Stimulated activated CD4-positive, alpha-beta T cell treated with anti-CD3 and anti-CD28 coated beads, TNF-alpha, amount 100 ng/mL, for 24 hours (primary cell): ENCODE measurements around the gene DPP8.
"Not testable (repeated sequence)": the region's sequence is repeated elsewhere in the genome, so short reads cannot be mapped to it uniquely, and the experiment has no call there.

Experiments
- DNase-seq, 3 experiments: peaks; one replicate each; pipeline ENCODE4 v3.0.0-alpha.2; 2020; ENCODE audit warnings: low read depth in 3 of 3

DPP8 gene

GRCh38 chr15:65525622-65526021 lies 8.1 kb upstream of the DPP8 start:
- no peak for DNase-seq

DNA sequence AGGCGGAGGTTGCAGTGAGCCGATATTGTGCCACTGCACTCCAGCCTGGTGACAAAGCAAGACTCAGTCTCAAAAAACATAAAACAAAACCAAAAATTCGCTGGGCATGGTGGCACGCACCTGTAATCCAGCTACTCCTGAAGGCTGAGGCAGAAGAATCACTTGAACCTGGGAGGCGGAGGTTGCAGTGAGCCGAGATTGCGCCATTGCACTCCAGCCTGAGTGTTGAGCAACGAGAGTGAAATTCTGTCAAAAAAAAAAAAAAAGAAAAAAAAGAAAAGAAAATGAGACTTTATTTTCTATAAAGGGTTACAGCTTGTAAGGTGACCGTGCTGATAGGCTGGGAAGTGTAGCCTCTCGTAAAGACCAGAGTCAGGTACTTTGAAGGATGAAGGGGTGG lies 6.7 kb upstream of the DPP8 start:
- no peak for DNase-seq

DNA sequence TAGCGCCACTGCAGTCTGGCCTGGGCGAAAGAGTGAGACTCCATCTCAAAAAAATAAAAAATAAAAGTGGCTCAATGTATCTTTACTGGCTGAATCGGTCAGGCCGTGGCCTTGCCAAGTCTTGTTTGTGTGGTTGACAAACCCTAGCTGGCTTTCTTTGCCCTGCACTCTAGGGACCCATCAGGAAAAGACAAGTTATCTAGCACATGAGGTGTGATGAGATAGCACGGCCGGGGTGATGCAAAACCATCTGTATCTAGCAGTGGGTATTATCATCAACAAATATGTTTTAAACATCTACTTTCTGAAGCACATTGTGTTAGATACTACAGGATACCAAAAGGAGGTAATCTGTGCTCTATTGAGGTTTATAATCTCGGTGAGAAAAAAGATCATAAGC lies 3.9 kb upstream of the DPP8 start:
- no peak for DNase-seq

DNA sequence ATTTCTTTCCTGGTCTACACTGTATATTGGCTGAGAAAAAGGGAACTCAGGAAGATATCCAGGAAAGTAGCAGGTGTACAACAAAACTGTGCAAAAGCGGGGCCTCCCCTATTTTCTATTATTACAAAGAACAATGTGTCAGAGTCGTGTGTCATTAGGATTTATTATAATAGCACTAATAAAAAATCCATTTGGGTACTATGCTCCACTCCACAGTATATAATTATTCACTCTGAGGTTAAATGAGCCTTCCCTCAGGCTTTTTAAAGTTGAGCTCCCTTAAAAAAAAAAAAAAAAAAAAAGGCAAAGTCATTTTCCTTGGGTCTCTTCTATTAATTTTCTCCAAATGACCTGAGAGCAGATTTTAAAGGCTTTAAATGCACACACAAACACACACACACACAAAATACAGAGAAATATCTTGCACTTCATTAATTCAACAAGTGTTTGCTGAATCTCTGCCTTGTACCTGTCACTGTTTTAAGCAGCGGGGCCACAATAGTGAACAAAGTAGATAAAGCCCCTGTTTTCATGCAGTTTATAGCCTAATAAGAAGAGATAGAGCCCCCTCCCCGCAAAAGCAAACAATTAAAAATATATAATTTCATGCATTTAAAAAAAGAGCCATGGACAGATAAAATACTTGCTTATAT lies 1.3 kb upstream of the DPP8 start:
- DNase-seq: no peak

GRCh38 chr15:65517866-65518207 lies 348 bp upstream of the DPP8 start:
- no peak for DNase-seq

GRCh38 chr15:65512807-65513416 lies 4.6 kb downstream of the DPP8 start:
- DNase-seq: no peak

DNA sequence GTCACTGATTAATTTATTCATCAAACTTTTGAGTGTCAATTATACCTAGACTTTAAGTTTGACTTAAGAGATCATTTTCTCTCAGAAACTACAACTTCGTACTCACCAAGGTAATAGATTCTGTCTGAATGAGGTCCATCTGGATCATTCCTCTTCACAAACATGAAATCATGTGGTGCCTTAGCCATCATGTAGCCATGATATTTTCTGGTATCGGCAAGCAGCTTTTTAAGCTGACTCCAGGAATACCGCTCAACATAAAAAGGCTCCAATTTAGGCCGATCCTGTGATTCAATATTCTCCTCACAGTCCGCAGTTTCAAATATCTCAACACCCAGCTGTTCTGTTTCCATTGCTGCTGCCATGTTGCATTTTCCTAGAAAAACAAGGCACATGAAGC lies 5.3 kb downstream of the DPP8 start:
- DNase-seq: no peak

DNA sequence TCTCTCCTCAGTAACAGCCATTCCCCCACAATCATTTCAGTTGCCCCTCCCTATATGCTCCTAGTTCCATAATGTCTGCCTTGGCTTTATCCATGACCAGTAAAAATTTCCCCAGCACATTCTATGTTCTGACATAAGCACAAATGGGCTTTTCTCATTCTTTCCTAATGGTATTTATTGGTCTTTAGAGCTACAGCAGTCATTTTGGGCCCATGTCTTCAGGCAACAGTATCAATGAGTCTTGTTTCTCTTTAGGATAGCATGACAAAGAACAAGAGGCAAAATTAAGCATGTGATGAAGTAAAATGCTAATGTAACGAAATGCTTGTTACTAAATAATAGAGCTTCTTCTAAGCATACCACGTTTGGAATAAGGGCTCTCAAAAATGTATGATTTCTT lies 8.2 kb downstream of the DPP8 start:
- no peak for DNase-seq

GRCh38 chr15:65494076-65494475 lies 23.4 kb downstream of the DPP8 start:
- DNase-seq: no peak

- DNase-seq: no peak
Measured at GRCh38 chr15:65484876-65485275, 32.6 kb downstream of the DPP8 start.

DNA sequence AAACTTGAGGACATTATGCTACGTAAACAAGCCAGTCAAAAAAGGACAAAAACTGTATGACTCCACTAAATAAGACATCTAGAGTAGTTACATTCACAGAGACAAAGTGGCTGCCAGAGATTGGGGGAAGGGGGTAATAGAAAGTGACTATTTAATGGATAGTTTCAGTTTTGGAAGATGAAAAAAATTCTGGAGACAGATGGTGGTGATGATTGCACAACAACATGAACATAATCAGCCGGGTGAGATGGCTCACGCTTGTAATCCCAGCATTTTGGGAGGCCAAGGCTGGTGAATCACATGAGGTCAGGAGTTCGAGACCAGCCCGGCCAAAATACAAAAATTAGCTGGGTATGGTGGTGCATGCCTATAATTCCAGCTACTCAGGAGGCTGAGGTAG lies 40.6 kb downstream of the DPP8 start:
- no peak for DNase-seq

DNA sequence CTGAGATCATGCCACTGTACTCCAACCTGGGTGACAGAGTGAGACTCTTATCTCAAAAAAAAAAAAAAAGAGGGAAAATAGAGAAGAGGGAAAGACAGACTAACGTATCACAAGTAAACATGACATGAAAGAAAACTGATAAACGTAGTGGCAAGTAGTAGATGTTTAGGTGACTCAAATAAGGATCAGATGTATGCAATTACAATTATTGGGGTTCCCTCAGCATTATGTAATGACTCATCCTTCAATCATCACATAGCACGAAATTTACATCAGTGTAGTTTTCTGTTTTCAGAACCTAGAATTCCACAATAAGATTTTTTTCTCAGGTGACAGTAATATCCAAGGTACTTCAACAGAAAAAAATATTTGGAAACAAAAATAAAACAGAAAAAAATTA lies 46.6 kb downstream of the DPP8 start:
- DNase-seq: no peak

DNA sequence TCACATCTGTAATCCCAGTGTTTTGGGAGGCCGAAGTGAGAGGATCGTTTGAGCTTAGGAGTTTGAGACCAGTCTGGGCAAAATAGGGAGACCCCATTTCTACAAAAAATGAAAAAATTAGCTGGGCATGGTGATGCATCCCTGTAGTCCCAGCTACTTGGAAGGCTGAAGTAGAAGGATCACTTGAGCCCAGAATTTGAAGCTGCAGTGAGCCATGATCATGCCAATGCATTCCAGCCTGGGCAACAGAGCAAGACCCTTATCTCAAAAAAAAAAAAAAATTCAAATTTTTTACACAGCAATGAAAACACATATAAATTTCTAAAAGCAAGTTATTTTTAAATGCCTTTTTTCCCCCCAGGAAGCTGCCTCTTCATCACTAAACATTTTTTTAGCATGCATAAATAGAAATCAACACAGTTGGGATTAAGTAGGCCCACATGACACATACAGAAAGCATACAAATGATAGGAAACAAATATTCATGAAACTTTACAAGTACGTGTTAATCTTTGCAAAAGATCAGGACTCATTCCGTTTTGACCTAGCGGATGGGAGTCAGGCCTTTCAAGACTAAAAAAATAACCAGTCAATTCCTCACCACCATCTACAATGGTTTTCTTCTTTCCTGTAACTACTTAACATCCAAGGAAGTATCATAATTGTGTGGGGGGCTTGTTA lies 49.1 kb downstream of the DPP8 start:
- DNase-seq: no peak

- DNase-seq: no peak
Measured at GRCh38 chr15:65466901-65467300, 50.6 kb downstream of the DPP8 start.

GRCh38 chr15:65463096-65463495 lies 54.4 kb downstream of the DPP8 start:
- DNase-seq: not testable (repeated sequence)

DNA sequence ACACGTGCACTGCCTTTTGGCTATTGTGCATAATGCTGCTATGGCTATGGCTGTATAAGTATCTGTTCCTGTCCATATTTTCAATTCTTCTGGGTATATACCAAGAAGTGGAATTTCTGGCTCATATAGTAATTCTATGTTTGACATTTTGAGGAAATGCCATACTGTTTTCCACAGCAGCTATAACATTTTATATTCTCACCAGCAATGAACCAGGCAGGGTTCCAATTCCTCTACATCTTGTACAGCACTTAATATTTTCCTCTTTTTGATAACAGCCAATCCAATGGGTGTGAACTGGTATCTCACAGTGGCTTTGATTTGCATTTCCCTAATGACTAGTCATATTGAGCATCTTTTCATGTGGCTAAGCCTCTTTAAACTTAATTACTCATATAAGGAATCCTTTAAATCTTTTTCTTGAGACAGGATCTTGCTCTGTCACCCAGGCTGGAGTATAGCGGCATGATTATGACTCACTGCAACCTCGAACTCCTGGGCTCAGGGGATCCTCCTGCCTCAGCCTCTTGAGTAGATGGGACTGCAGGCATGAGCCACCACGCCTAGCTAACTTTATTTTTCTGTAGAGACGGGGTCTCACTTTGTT lies 56.6 kb downstream of the DPP8 start:
- DNase-seq: peak in 1 of 3 experiments; percentile 44

DNA sequence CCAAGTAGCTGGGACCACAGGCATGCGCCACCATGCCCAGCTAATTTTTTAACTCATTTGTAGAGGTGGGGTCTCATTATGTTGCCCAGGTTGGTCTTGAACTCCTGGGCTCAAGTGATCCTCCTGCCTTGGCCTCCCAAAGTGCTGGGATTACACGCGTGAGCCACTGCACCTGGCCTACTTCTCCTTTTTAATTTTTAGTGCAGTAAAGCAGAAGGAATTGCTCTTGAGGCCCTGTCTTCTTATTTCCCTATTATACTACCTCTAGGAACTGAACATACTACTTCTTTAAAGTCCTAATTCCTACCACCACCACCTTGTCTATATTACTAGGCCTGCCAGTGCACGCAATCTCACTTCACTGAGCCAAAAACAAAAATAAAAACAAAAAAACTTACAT lies 62.2 kb downstream of the DPP8 start:
- not testable (repeated sequence) for DNase-seq

DNA sequence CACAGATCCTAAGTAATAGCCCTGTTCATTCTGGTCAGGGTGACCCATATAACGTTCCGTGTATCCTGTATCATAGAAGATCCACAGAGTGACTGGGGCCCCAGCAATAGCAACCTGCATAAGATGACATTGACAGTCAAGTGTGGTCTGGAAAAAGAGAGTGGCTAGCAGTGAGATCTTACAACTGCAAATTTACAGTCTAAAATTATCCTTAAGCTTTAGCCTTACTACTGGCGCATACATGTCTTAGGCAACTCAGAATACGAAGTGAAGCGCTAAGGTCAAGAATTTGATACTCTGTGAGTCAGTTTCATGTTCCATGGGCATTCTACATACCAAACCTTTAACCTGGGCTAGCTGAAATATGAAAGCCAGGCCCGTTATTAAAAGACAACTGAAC lies 65.5 kb downstream of the DPP8 start:
- DNase-seq: no peak

- no peak for DNase-seq
Measured at GRCh38 chr15:65450556-65450955, 66.9 kb downstream of the DPP8 start.

DNA sequence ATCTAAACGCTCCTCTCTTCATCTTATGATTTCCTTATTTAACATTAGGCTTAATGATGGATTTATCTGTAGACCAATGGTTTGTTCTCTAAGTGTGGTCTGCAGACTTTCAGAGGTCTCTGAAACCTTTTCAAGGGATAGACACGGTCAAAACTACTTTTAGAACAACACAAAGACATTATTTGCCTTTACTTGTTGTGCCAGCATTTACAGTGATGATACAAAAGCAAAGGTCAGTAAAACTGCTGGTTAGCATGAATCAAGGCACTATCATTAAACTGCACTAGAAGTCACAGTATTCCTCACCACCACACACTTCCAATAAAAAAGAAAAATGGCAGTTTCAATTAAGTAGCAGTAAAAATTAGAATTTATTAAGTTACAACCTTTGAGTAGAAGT lies 70.3 kb downstream of the DPP8 start:
- DNase-seq: no peak

DNA sequence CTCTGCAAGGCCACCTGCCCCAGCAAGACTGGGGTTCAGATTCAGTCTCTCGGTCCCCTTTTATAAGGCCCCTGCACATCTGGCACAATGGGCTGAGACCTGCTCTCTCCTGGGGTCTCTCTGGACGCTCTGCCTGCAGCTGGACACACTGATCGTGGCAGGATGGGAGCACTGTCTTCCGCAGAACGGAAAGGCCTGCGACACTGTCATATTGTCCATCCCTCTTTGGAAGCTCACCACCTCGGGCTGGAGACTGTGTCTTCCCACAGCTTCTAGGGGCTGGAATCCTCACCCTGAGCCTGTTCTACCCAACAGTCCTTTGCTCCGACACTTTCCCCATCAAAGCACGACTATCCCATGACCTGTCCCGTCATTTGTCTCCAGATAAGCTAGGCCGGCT lies 83.3 kb downstream of the DPP8 start:
- no peak for DNase-seq

DNA sequence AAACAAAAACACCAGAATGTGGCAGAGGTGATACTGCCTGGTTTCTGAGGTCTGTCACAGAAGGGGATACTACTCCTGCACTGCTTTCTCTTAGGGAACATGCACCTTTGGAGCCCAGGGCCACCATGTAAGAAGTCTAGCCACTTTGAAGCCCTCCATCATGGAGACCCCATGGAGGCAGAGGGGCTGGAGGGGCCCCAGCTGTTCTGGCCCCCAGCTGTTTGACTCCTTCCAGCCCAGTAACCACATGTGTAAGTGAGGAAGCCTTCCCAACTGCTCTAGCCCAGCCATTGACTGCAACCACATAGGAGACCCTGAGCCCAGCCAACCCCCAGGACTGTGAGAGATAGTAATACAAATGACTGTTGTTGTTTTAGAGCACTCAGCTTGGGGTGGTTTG lies 85.8 kb downstream of the DPP8 start:
- DNase-seq: no peak

DNA sequence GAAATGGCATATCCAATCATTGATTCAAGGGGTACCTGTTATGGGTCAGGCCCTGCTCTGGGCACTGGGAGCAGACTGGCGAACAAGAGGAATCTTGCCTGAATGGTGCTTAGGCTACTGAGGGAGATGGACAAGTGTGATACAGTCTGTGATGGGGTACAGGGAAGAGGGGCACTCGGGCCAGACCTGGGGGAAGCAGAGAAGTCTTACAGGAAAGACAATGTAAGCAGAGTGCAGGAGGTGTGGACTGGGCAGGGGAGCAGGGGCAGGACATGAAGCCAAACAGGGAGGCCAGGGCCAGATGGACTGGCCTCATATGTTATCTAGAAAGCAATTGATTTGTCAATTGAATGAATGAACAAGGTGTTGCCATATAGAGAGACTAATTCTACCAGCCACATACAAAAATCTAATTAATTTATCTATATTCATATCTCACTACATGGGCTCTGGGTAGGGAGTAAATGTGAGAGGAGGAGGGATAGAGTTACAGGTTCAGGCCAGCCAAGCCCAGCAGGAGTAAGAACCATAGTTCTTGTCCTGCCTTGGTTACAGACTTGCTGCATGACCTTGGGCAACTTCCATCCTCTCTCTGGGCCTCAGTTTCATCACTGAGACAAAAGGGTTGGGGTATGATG lies 91.2 kb downstream of the DPP8 start:
- no peak for DNase-seq
